ENCODE measurements around the gene ZNF778.

ZNF778 gene

DNA sequence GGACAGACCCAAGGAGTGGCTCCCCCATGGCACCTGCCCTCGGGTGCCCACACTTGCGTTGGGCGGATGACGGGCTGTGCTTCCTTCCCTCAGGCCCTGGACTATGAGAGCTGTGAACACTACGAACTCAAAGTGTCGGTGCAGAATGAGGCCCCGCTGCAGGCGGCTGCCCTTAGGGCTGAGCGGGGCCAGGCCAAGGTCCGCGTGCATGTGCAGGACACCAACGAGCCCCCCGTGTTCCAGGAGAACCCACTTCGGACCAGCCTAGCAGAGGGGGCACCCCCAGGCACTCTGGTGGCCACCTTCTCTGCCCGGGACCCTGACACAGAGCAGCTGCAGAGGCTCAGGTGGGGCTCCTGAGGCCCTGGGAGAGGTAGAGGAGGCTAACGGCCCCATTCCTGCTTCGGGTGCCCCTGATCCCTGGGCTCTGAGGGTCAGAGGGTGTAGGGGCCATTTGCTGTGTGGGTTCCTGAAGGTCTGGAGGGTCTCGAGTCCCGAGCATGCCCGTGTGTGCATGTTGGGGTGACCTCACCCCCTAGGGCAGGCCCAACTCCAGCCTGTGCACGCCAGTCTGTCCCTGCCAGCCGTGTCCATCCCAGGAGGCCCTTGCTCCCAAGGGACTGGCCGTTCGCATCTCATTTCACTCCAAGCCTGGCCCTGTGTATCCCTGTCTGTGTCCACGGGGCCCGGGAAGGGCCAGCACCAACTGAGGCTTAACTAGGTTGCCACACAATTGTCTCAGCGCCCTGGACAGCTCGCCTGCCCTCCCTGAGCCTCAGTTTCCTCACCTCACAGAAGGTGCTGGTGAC lies 27.1 kb upstream of the ZNF778 start:
- no peak for DNase-seq (ENCODE audit: low spot score)
- TF ChIP-seq, protein P1, sequence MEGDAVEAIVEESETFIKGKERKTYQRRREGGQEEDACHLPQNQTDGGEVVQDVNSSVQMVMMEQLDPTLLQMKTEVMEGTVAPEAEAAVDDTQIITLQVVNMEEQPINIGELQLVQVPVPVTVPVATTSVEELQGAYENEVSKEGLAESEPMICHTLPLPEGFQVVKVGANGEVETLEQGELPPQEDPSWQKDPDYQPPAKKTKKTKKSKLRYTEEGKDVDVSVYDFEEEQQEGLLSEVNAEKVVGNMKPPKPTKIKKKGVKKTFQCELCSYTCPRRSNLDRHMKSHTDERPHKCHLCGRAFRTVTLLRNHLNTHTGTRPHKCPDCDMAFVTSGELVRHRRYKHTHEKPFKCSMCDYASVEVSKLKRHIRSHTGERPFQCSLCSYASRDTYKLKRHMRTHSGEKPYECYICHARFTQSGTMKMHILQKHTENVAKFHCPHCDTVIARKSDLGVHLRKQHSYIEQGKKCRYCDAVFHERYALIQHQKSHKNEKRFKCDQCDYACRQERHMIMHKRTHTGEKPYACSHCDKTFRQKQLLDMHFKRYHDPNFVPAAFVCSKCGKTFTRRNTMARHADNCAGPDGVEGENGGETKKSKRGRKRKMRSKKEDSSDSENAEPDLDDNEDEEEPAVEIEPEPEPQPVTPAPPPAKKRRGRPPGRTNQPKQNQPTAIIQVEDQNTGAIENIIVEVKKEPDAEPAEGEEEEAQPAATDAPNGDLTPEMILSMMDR (IDR thresholded peaks at IDR 0.05; ENCODE audit: extremely low read depth, missing control alignments) = no peak

DNA sequence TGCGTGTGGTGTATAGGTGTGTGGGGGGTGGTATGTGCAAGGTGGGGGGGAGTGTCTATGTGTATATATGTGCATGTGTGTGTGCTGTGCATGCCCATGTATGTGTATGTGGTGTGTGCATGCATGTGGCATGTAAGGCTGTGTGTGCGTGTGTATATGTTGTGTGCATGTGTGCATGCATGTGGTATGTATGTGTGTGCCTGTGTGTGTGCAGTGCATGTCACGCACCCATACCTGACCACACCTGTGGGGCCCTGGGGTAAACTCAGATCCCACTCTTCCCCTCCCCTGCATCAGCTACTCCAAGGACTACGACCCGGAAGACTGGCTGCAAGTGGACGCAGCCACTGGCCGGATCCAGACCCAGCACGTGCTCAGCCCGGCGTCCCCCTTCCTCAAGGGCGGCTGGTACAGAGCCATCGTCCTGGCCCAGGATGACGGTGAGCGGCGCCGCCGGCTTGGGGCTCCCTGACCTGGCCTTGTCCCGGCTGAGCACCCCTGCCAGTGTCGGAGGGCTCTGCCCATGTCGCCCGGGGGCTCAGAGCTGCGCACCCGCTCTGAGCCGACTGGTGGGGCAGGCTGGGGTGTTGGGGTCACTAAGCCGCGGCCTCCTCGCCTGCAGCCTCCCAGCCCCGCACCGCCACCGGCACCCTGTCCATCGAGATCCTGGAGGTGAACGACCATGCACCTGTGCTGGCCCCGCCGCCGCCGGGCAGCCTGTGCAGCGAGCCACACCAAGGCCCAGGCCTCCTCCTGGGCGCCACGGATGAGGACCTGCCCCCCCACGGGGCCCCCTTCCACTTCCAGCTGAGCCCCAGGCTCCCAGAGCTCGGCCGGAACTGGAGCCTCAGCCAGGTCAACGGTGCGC lies 26.2 kb upstream of the ZNF778 start:
- DNase-seq (ENCODE audit: low spot score) = no peak
- TF ChIP-seq, protein P1 (IDR thresholded peaks at IDR 0.05; ENCODE audit: extremely low read depth, missing control alignments) = no peak

DNA sequence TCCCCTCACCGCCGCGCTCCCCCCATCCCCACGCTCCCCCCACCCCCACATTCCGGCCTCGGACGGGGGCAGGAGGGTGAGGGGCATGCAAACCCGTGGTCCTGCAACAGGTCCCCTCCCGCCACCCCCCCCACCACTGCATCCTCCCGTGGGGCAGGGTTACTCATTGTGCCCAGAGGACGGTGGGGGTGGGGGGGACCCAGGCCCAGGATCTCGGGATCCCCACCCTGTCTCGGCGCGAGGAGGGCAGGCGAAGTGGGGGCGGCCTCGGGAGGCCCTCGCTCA lies 25.7 kb upstream of the ZNF778 start:
- TF ChIP-seq, protein P1 (IDR thresholded peaks at IDR 0.05; ENCODE audit: extremely low read depth, missing control alignments) = no peak
- DNase-seq (ENCODE audit: low spot score) = no peak

DNA sequence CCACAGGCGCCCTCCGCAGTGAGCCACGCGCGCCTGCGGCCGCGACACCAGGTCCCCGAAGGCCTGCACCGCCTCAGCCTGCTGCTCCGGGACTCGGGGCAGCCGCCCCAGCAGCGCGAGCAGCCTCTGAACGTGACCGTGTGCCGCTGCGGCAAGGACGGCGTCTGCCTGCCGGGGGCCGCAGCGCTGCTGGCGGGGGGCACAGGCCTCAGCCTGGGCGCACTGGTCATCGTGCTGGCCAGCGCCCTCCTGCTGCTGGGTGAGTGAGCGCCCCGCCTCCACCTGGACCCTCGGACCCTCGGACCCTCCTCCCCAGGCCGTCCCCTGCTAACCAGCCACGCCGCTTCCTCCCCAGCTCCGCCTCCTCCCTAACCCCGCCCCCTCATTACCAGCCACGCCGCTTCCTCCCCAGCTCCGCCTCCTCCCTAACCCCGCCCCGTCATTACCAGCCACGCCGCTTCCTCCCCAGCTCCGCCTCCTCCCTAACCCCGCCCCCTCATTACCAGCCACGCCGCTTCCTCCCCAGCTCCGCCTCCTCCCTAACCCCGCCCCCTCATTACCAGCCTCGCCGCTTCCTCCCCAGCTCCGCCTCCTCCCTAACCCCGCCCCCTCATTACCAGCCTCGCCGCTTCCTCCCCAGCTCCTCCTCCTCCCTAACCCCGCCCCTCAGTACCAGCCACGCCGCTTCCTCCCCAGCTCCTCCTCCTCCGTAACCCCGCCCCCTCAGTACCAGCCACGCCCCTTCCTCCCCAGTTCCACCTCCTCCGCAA lies 25.1 kb upstream of the ZNF778 start:
- peak; percentile 88 for DNase-seq (ENCODE audit: low spot score)

DNA sequence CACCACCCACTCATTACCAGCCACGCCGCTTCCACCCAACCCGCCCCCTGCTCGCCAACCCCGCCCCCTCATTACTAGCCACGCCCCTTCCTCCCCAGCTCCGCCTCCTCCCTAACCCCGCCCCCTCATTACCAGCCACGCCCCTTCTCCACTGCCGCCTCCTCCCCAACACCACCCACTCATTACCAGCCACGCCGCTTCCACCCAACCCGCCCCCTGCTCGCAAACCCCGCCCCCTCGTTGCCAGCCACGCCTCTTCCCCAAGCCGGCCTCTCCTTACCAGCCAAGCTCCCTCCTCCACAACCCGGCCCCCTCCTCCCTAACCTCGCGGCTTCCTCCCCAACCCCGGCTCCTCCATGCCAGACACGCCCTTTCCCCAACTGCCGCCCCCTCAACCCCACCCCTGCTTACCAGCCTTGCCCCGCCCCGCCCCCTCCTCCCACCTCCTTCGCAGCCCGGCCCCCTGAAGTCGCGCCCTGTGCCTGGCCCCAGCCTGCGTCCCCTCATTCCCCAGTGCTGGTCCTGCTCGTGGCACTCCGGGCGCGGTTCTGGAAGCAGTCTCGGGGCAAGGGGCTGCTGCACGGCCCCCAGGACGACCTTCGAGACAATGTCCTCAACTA lies 24.4 kb upstream of the ZNF778 start:
- peak; percentile 88 for DNase-seq (ENCODE audit: low spot score)
- TF ChIP-seq, protein P1 (IDR thresholded peaks at IDR 0.05; ENCODE audit: extremely low read depth, missing control alignments) = no peak

DNA sequence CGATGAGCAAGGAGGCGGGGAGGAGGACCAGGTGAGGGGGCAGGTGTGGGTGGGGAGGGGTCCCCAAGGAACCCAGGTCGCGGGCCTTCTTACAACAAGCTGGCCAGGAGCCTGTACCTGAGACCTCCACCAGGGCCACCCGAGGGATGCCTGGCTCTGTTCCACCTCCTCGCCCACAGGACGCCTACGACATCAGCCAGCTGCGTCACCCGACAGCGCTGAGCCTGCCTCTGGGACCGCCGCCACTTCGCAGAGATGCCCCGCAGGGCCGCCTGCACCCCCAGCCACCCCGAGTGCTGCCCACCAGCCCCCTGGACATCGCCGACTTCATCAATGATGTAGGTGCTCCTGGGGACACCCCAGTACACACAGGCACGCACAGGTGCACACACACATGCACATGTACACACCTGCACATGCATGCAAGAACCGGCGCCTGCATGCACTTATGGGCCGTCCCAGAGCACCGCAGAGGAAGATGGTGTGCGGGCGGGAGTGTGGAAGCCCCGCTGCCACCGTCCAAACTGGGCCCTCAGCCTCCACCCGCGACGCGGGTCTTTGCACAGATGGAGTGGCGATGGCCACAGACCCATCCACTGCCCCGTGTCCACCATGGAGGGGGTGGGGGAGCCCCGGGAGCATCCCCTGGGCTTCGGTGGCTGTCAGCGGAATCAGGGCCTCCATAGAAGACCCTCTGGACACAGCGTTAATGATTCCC lies 23.8 kb upstream of the ZNF778 start:
- no peak for DNase-seq (ENCODE audit: low spot score)
- TF ChIP-seq, protein P1 (IDR thresholded peaks at IDR 0.05; ENCODE audit: extremely low read depth, missing control alignments) = no peak

Data from GM20000 (cell line).